Measurements from ENCODE around the gene TTLL8. TPM values are rescaled to one million over a fixed set of nuclear protein-coding genes. Genes with fewer than 3 reads are reported as not detected.
A peak's percentile ranks its signal among the peaks of the same experiment; 100 is the strongest.

Gene TTLL8
- not detected in 2 replicates for polyA plus RNA-seq (2011; rRNA removed)
- polyA plus RNA-seq (2012; cell fraction: cytosol; rRNA removed): not detected in 2 replicates
- not detected in 2 replicates for polyA plus RNA-seq (2012; cell fraction: nucleus; rRNA removed)
- polyA plus RNA-seq (2017; fragmentation: RNase III; extraction: RNeasy Plus Mini Kit Qiagen cat#74134 plus additional on column Dnase treatment): not detected in 3 replicates
- not detected in 2 replicates for polyA minus RNA-seq (2011; rRNA and poly(A)+ RNA removed)

- CTCF ChIA-PET: interaction anchor here (1.4 kb wide), 1 partner anchor 28 kb away, joined by 4 read pairs; no protein-coding TSS in a partner anchor
- TF ChIP-seq MAX (IDR thresholded peaks at IDR 0.05): no peak
- TF ChIP-seq CTCF (IDR thresholded peaks at IDR 0.05): no peak
- TF ChIP-seq HOXB13 (CRISPR knock-in tag; IDR thresholded peaks at IDR 0.05; ENCODE audit: low read depth): no peak
- no peak for TF ChIP-seq HDAC2 (IDR thresholded peaks at IDR 0.05)
- TF ChIP-seq USF2 (IDR thresholded peaks at IDR 0.05): no peak
- TF ChIP-seq ZC3H11A (IDR thresholded peaks at IDR 0.05): no peak
- no peak for TF ChIP-seq CEBPB (IDR thresholded peaks at IDR 0.05)
- TF ChIP-seq HOXB5 (CRISPR knock-in tag; IDR thresholded peaks at IDR 0.05): no peak
- no peak for TF ChIP-seq POLR2AphosphoS2 (conservative IDR thresholded peaks at IDR 0.05; ENCODE audit: low read length)
- TF ChIP-seq ZNF302 (CRISPR knock-in tag; IDR thresholded peaks at IDR 0.05): no peak
- no peak for TF ChIP-seq RCOR1 (IDR thresholded peaks at IDR 0.05; ENCODE audit: low read depth, low read length)
- no peak for TF ChIP-seq TP53 (CRISPR knock-in tag; IDR thresholded peaks at IDR 0.05)
- no peak for TF ChIP-seq FOSB (CRISPR knock-in tag; IDR thresholded peaks at IDR 0.05)
- no peak for TF ChIP-seq POLR2A (IDR thresholded peaks at IDR 0.05; ENCODE audit: low read length)
- no peak for TF ChIP-seq EHF (CRISPR knock-in tag; IDR thresholded peaks at IDR 0.05)
- no peak for TF ChIP-seq REST (IDR thresholded peaks at IDR 0.05)
- no peak for TF ChIP-seq E2F6 (IDR thresholded peaks at IDR 0.05; ENCODE audit: borderline replicate concordance, low read depth)
- TF ChIP-seq EP300 (IDR thresholded peaks at IDR 0.05): no peak
- no peak for TF ChIP-seq BCL3 (IDR thresholded peaks at IDR 0.05)
- ATAC-seq: peak; percentile 32 to 66; a peak in 4 of 6 replicates
These were observed at the start of gene TTLL8 for GRCh38 chr22:50058061-50058905. Gene TTLL8 (minus strand): TSS chr22:50058298.

More at GRCh38 chr22:50058061-50058905, at the start of gene TTLL8:
- peak within 1 kb of the TSS; percentile 88 for H3K4me2 ChIP-seq
- POLR2A ChIA-PET: no interaction called here
- H3K9me3 ChIP-seq: no peaks in the 10 kb centered on the region
- WGBS (ENCODE audit: missing lambda C conversion rate): 74% methylated on average over 17 of the region's 102 CpGs
- no peak for DNase-seq (ENCODE audit: low read depth in 1 of 2, low spot score in 1 of 2)
- H3K4me1 ChIP-seq: peaks cover 9% of the 10 kb centered on the region; the same call in 2 of the 3 replicates
- peak within 1 kb of the TSS; percentile 44 for H3K4me3 ChIP-seq
- no peak for FAIRE-seq
- H3K27ac ChIP-seq: peak within 1 kb of the TSS; percentile 56 to 82; a peak in 5 of 6 replicates

Measured in A549 (cell line).